ENCODE measurements around the gene TREM2.
"Not testable (repeated sequence)": the region's sequence is repeated elsewhere in the genome, so short reads cannot be mapped to it uniquely, and the experiment has no call there.

TREM2 gene

DNA sequence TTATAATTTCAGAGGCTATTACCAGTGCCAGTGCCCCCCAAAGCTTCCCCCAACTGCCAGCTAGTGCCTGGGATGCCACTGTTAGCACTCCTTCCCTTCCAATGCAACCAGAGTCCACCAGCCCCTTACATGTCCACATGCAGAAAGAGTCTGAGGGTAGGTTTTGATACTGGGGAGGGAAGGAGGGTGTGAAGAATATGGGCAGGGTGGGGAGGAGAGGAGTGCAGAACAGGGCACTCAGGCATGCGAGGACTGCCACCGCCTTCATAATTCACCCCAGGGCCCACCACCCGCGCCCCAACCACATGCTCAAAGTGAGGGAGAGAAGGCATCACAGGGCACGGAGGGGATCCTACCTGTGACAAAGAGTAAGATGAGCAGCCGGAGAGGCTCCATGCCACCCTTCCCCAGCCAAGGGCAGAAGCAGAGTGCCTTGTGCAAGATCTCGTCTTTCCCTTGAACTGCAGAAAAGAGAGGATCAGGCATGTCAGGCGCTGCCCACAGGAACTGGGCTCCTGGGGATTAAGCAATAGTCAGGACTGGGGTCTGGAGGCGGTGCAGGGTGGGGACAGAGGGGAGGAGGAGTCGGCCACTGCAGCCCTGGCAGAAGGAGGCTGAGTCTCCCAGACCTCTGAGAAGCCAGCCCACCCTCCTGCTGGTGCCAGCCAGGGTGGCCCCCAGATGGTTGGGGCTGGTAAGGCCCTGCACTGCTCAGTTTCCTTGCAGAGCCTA, at the start of gene TREM2:
TSS of gene TREM2 (minus strand) at position 430 of the 732 bp plus-strand sequence. CDS start at position 396, 34 bp downstream.
- DNase-seq (ENCODE audit: low spot score) = no peak

DNA sequence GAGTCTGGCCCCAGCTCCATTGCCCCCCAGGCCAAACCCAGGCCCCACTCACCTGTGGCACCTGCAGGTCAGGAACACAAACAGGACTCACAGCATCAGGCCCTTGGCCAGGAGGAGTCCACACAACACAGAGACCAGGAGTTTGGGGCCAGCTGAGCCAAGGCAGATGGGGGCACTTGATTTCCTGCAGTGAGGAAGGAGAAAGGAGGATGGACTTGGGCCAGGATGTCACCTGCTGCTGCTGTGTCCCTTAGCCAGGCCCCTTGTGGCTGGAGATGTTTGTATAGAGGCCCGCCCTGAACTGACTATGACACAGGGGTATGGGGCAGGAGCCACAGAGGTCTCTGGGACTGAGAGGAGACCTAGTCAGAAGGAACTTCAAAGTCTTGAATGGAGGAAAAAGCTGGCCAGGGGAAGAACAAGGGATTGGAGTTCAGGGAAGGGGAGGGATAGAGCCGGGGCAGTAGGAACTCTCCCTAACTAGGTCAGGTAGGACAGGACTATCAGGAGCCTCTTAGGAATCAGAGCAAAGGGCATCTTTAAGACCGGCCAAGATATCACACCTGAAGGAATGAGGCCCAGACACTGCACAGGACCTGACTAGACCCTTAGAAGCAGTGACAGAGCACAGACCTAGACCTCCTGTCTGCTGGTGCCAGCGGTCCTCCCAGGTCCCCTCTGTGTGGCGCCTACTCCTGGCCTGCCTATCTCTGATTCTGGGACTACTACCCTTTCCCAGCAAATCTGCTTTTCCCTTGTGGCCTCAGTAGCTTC, 46.8 kb upstream of the TREM2 start:
- no peak for DNase-seq (ENCODE audit: low spot score)

DNA sequence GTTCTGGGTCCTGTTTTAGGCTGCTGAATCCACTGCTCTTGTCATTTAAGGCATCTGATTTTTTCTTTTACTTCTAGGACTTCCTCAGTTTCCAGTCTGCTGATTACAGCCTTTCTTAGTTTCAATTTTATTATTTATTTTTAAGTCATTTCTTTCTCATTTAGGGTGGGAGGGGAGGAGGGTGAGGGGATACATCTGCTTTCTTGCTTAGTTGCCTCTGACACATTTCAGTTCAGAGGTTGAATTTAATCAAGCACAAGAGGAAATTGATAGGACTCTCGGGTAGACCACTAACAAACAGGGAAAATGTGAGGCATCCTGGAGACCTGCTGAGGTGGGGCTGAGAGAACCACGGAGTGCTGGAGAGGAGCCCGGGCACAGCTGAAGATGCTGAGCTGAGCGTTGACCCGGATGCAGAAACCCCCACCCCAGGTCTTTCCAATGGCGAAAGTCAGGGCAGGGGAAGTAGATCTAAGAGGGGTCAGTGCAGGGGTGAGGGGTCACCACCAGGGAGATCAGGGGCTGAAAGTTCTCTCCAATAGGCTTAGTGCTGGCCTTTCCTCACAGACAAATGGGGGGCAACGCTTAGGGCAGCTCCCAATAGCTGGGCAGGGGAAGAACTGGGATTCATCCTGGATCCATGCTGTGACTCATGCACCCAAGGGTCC, 45.7 kb upstream of the TREM2 start:
- no peak for DNase-seq (ENCODE audit: low spot score)

DNA sequence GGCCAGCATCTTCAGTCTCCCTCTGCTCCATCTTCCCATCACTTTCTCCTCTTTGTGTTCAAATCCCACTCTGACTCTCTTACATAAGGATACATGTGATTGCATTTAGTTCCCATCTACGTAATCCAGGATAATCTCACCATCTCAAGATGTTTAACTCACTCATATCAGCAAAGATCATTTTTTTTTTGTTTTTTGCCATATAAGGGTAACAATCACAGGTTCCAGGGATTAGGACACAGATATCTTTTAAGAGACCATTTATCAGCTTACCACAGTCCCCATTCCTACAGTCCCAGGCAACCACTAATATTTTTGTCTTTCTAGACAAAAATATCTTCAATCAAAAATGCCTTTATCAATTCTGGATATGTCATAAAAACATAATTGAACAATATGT, 41.2 kb upstream of the TREM2 start:
- DNase-seq (ENCODE audit: low spot score) = no peak

DNA sequence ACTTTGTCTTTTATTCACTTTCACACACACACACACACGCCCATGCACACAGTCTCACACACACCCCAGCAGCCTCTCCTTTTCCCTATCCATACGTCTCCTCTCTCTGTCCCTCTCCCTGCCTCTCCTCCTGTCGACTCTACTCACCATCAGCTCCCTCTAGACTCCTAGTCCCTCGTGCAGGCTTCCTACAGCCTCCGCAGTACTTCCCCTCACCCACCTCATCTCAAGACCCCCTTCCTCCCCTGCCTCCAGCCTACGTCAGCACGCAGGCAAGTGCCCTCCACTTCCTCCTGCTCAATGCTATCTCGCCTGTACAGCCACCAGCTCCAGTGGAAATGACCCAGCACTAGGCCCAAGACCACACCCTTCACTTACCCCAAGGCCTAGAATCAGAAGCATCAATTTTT, 38.9 kb upstream of the TREM2 start:
- DNase-seq (ENCODE audit: low spot score) = no peak

DNA sequence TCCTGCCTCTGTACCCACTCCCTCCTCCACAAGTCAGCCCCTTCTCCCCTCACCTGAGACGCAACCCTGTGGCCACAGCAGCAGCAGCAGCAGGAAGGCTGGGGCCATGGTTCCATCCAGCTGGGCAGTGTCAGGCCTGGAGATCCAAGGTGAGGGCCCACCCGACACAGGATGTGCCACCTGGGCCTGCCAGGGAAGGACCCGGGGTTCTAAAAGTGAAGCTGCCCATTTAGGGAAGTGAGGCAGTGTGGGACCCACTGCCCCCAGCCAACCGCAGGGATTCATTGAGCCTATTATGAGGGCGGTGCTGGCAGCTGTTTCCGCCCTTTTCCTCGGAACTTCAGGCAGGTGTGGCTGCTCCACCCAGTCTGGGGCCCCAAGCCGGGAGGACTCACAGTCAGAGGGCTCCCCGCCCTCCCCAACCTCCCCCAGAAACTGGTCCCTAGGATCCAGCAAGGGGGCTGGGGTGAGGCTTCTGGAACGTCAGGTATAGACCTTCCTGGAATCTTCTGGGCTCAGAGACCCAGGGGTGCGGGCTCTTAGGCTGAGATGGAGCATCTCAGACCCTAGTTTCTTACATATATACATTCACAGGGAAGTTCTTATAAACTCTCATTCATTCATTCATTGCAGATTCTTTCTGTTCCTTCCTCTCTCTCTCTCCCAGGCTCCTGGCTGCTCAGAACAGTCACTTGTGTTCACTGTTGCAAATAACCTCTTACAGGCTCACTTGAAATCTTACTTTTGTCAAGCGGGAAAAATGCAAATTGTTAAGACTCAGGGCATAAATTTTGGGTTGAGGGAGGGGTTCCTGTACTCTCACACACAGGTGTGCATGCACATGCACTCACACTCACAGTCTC, 38.2 kb upstream of the TREM2 start, which contains the start of gene TREML2:
TSS of gene TREML2 (minus strand) at position 249 of the 863 bp plus-strand sequence. CDS start at position 108, 141 bp downstream.
- DNase-seq (ENCODE audit: low spot score) = no peak

GRCh38 chr6:41200296-41200900, 37.5 kb upstream of the TREM2 start:
- no peak for DNase-seq (ENCODE audit: low spot score)

- DNase-seq (ENCODE audit: low spot score) = no peak
These were observed 36.8 kb upstream of the TREM2 start for GRCh38 chr6:41199552-41200246.

DNA sequence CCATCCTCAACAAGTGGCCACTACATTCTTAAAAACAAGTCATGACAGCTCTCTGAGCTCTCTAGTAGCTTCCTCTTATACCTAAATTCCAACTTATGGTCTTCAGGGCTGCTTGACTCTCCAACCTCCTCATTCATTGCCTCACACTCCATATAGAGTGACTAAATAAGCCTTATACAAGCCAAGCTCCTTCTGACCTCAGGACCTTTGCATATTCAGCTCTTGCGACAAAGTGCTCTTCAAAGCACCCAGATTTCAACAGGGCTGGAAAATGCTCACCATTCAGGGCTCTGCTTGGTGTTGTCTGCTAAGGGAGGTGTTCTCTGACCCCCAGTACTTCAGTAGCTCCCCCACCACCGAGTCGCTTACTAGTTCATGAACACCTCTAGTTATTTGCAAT, 34.3 kb upstream of the TREM2 start:
- no peak for DNase-seq (ENCODE audit: low spot score)

GRCh38 chr6:41194386-41194785, 31.5 kb upstream of the TREM2 start:
- no peak for DNase-seq (ENCODE audit: low spot score)

DNA sequence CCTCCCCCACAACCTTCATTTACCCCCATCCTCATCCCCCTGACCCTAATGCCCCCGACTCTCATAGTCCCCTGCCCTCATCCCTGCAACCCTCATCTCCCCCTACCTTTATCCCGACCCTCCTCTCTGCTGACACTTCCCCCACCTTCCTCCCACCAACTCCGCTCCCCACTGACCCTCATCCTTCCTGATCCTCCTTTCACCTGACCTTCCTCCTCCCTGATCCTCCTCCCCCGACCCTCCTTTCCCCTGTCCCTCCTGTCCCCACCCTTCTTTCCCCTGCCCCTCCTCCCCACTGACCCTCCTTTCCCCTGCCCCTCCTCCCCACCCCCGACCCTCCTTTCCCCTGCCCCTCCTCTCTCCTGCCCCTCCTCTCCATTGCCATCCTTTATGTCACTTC, 31.0 kb upstream of the TREM2 start:
- DNase-seq (ENCODE audit: low spot score) = no peak

- no peak for DNase-seq (ENCODE audit: low spot score)
These were observed 30.3 kb upstream of the TREM2 start for GRCh38 chr6:41193171-41193734.

- peak; percentile 2 for DNase-seq (ENCODE audit: low spot score)
These were observed 28.7 kb upstream of the TREM2 start for GRCh38 chr6:41191569-41191968.

GRCh38 chr6:41190791-41191190, 27.9 kb upstream of the TREM2 start:
- no peak for DNase-seq (ENCODE audit: low spot score)

DNA sequence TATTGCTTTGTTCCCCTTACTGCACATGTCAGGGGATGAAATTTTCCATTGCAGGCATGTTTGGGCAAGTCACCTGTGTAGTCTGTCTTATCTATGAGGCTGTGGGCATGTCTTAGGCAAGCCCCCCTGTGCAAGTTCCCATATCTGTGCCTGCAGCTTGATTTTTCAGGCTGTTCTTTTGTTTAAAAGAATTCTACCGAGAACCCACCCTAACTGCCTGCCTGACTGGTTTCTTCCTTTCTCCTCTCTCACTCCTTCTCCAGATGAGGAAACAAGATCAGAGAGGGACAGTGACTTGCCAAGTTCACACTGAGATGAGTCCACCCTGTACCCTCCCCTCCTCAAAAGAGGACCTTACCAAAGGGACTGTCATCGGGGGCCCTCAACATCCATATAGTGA, 27.1 kb upstream of the TREM2 start:
- DNase-seq (ENCODE audit: low spot score) = no peak

DNA sequence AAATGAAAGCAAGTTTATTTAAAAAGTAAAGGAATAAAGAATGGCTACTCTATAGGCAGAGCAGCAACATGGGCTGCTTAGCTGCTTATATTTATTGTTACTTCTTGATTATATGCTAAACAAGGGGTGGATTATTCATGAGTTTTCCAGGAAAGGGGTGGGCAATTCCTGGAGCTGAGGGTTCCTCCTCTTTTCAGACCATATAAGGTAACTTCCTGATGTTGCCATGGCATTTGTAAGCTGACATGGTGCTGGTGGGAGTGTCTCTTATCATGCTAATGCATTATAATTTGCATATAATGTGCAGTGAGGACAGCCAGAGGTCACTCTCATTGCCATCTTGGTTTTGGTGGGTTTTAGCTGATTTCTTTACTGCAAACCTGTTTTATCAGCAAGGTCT, 26.1 kb upstream of the TREM2 start:
- not testable (repeated sequence) for DNase-seq (ENCODE audit: low spot score)

GRCh38 chr6:41187924-41188886, 25.3 kb upstream of the TREM2 start:
- no peak for DNase-seq (ENCODE audit: low spot score)

DNA sequence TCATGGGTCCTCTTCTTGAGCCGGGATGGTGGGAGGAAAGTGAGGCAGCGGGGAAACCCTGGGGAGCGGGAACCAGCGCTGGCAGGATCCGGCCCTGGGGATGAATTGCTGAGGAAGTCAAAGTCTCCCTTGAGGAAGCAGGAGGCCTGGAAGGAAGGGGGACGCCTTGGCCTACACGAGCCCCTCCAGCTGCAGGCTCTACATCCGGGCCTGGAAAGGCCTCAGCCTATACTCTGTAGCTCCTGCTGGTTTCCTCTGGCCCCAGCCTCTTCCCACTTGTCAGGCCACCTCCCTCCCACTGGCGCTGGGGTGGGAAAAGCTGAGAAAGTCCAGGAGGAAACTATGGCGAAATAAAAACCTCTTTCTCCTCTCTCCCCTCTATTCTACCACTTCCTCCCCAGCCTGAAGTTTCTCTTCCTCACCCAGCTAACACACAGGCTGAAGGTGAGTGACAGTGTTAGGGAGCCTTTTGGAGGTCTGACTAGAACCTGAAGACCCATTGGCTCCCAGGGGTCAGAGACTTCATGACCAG, 23.2 kb upstream of the TREM2 start:
- DNase-seq (ENCODE audit: low spot score) = no peak

DNA sequence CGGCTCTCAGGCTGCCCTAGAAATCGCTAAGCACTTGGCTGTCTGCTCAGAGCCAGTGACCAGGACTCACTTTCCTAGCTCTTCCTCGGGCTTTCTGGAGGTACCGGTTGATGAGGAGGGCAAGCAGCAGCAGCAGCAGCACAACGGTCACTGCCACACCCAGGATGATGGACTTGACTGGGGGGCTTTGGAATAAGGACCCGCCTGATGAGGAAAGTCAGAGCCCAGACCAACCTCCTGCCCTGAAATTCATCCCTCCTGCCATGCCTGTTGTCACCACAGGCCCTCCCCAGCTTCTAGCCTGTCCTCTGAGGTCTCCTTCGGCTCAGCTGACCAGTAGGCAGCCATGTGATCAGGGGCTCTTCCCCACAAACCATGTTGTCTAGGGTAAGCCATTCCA, 21.8 kb upstream of the TREM2 start:
- no peak for DNase-seq (ENCODE audit: low spot score)
